ENCODE measurements around the gene CD207. TPM values are rescaled to one million over a fixed set of nuclear protein-coding genes. Genes with fewer than 3 reads are reported as not detected.

CD207 gene
- total RNA-seq, 1 donor from 2014 or later: not detected

- H2AFZ ChIP-seq (replicated peaks): no peak overlapping the region
- Mint-ChIP-seq H3K9me3 (peaks cover 5% of the 10 kb centered on the region), H3K27me3 (ENCODE audit: insufficient read depth, low read depth) (peaks cover 8% of the 10 kb centered on the region), H3K27ac (no peak overlapping the region), H3K4me1 (no peaks in the 10 kb centered on the region), H3K4me3 (no peak overlapping the region), H3K36me3 (no peaks in the 10 kb centered on the region)
- peaks cover 3% of the 10 kb centered on the region for H3K4me1 ChIP-seq
- no peak overlapping the region for H3K4me2 ChIP-seq
- no peaks in the 10 kb centered on the region for H4K20me1 ChIP-seq (ENCODE audit: low read depth)
- H3K36me3 ChIP-seq: no peaks in the 10 kb centered on the region
- TF ChIP-seq EZH2 (IDR thresholded peaks at IDR 0.05) (no peak), EZH2phosphoT487 (IDR thresholded peaks at IDR 0.05) (no peak), CTCF (IDR thresholded peaks at IDR 0.05) (no peak)
- no peaks in the 10 kb centered on the region for H3K79me2 ChIP-seq (ENCODE audit: low read depth)
- H3K4me3 ChIP-seq: no peak overlapping the region
- no peaks in the 10 kb centered on the region for H3K9me3 ChIP-seq (ENCODE audit: low read depth)
- no peaks in the 10 kb centered on the region for H3K27me3 ChIP-seq
- no peak overlapping the region for H3K9ac ChIP-seq
- H3F3A ChIP-seq (ENCODE audit: low read depth): no peaks in the 10 kb centered on the region
- no peak overlapping the region for H3K27ac ChIP-seq
- no peak for DNase-seq (ENCODE audit: low spot score)
Observed at GRCh38 chr2:70828914-70829824, 6.4 kb downstream of the CD207 start.

- H3K4me2 ChIP-seq: no peak overlapping the region
- H3K4me1 Mint-ChIP-seq: no peaks in the 10 kb centered on the region
- no peak overlapping the region for H3K27ac Mint-ChIP-seq
- TF ChIP-seq EZH2phosphoT487 (IDR thresholded peaks at IDR 0.05) (no peak), CTCF (IDR thresholded peaks at IDR 0.05) (no peak), EZH2 (IDR thresholded peaks at IDR 0.05) (no peak)
- H2AFZ ChIP-seq (replicated peaks): no peak overlapping the region
- H3K9me3 ChIP-seq (ENCODE audit: low read depth): no peaks in the 10 kb centered on the region
- H3K79me2 ChIP-seq (ENCODE audit: low read depth): no peaks in the 10 kb centered on the region
- H3K27ac ChIP-seq: no peak overlapping the region
- no peak for DNase-seq (ENCODE audit: low spot score)
- no peak overlapping the region for H3K4me3 Mint-ChIP-seq
- H3F3A ChIP-seq (ENCODE audit: low read depth): no peaks in the 10 kb centered on the region
- peaks cover 2% of the 10 kb centered on the region for H3K9me3 Mint-ChIP-seq
- H3K27me3 ChIP-seq: no peaks in the 10 kb centered on the region
- H3K36me3 ChIP-seq: no peaks in the 10 kb centered on the region
- no peaks in the 10 kb centered on the region for H4K20me1 ChIP-seq (ENCODE audit: low read depth)
- H3K4me3 ChIP-seq: no peak overlapping the region
- H3K36me3 Mint-ChIP-seq: no peaks in the 10 kb centered on the region
- H3K27me3 Mint-ChIP-seq (ENCODE audit: insufficient read depth, low read depth): peaks cover 11% of the 10 kb centered on the region
- peaks cover 3% of the 10 kb centered on the region for H3K4me1 ChIP-seq
- no peak overlapping the region for H3K9ac ChIP-seq
Observed at GRCh38 chr2:70828115-70828514, 7.5 kb downstream of the CD207 start.

- no peaks in the 10 kb centered on the region for H3K36me3 Mint-ChIP-seq
- no peak overlapping the region for H3K27ac Mint-ChIP-seq
- Histone ChIP-seq H3K9me3 (ENCODE audit: low read depth) (no peaks in the 10 kb centered on the region), H3K4me1 (peaks cover 3% of the 10 kb centered on the region), H3K4me3 (no peak overlapping the region), H3K79me2 (ENCODE audit: low read depth) (no peaks in the 10 kb centered on the region), H4K20me1 (ENCODE audit: low read depth) (no peaks in the 10 kb centered on the region), H3K9ac (no peak overlapping the region), H3K36me3 (no peaks in the 10 kb centered on the region), H3K27ac (no peak overlapping the region), H3K27me3 (no peaks in the 10 kb centered on the region), H3K4me2 (no peak overlapping the region), H3F3A (ENCODE audit: low read depth) (no peaks in the 10 kb centered on the region), H2AFZ (replicated peaks) (no peak overlapping the region)
- TF ChIP-seq CTCF (IDR thresholded peaks at IDR 0.05) (no peak), EZH2phosphoT487 (IDR thresholded peaks at IDR 0.05) (no peak), EZH2 (IDR thresholded peaks at IDR 0.05) (no peak)
- H3K4me3 Mint-ChIP-seq: no peak overlapping the region
- peaks cover 12% of the 10 kb centered on the region for H3K27me3 Mint-ChIP-seq (ENCODE audit: insufficient read depth, low read depth)
- DNase-seq (ENCODE audit: low spot score): no peak
- no peaks in the 10 kb centered on the region for H3K9me3 Mint-ChIP-seq
- H3K4me1 Mint-ChIP-seq: no peaks in the 10 kb centered on the region
Observed at GRCh38 chr2:70827388-70827787, 8.2 kb downstream of the CD207 start.
